B cell (primary cell): Measurements from ENCODE around the gene SPACA7.
"Not testable (repeated sequence)": the region's sequence is repeated elsewhere in the genome, so short reads cannot be mapped to it uniquely, and the experiment has no call there.

Experiments
- EZH2 ChIP-seq: IDR thresholded peaks from 2 replicates; pipeline ENCODE4 v1.6.1; 2012; ENCODE audit warnings: borderline replicate concordance, low read depth, mild to moderate bottlenecking, moderate library complexity, low read length; ENCODE audit not compliant: insufficient read depth, poor library complexity, severe bottlenecking
- TF ChIP-seq, protein P1 (sequence below): fragments of 200-600 bp; IDR thresholded peaks from one replicate; pipeline ENCODE4 v1.8.0; 2022; ENCODE audit warnings: antibody characterized with exemption, mild to moderate bottlenecking

DNA sequence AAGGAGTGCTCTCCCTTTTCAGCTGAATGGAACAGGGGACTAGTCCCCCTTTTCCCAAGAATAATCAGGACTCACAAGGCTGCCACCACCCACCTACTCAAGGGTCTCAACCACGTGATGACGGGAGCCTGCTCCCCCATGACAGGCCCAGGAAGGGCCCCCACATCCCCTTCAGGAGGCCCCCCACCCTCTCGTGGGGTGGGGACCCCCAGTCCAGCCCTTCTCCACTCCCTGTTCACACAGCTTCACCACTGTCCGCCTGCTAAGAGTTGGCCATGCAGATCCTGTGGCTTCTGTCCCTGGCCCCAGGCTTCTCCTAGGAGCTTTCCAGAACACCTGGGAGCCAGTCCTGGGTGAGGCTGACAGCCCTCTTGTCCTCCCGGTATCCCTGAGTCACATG is 56.6 kb downstream of the SPACA7 start:
- TF ChIP-seq, protein P1, sequence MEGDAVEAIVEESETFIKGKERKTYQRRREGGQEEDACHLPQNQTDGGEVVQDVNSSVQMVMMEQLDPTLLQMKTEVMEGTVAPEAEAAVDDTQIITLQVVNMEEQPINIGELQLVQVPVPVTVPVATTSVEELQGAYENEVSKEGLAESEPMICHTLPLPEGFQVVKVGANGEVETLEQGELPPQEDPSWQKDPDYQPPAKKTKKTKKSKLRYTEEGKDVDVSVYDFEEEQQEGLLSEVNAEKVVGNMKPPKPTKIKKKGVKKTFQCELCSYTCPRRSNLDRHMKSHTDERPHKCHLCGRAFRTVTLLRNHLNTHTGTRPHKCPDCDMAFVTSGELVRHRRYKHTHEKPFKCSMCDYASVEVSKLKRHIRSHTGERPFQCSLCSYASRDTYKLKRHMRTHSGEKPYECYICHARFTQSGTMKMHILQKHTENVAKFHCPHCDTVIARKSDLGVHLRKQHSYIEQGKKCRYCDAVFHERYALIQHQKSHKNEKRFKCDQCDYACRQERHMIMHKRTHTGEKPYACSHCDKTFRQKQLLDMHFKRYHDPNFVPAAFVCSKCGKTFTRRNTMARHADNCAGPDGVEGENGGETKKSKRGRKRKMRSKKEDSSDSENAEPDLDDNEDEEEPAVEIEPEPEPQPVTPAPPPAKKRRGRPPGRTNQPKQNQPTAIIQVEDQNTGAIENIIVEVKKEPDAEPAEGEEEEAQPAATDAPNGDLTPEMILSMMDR: not testable (repeated sequence)
- TF ChIP-seq EZH2: not testable (repeated sequence)
